ENCODE measurements around the gene GRM4. TPM values are rescaled to one million over a fixed set of nuclear protein-coding genes. Genes with fewer than 3 reads are reported as not detected.

The GRM4 gene
- total RNA-seq, 1 donor from 2014 or later, result 0.29 TPM

DNA sequence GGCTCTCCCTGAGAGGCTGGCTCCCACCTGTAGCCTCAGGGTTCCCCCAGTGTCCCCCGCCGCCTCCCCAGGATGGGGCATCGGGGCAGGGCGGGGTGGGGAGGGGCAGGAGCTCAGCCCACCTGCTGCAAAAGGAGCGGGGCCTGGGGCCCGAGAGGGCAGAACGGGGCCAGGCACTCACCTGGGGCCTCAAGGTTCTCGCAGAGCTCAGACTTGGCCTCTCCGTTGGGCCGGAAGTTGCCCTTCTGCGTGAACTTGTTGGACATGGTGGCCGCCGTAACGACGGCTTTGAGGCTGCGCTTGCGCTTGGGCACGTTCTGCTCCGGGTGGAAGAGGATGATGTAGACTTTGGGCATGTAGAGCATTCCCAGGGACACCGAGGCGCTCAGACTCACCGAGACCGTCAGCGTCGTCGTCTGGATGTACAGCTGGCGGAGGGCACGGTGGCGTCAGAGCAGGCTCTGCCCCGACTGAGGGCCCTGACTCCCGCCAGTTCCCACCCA lies 117.9 kb downstream of the GRM4 start:
- TF ChIP-seq, protein P1, sequence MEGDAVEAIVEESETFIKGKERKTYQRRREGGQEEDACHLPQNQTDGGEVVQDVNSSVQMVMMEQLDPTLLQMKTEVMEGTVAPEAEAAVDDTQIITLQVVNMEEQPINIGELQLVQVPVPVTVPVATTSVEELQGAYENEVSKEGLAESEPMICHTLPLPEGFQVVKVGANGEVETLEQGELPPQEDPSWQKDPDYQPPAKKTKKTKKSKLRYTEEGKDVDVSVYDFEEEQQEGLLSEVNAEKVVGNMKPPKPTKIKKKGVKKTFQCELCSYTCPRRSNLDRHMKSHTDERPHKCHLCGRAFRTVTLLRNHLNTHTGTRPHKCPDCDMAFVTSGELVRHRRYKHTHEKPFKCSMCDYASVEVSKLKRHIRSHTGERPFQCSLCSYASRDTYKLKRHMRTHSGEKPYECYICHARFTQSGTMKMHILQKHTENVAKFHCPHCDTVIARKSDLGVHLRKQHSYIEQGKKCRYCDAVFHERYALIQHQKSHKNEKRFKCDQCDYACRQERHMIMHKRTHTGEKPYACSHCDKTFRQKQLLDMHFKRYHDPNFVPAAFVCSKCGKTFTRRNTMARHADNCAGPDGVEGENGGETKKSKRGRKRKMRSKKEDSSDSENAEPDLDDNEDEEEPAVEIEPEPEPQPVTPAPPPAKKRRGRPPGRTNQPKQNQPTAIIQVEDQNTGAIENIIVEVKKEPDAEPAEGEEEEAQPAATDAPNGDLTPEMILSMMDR (IDR thresholded peaks at IDR 0.05), result no peak
- Histone ChIP-seq H3K4me1 (no peaks in the 10 kb centered on the region), H3K36me3 (no peaks in the 10 kb centered on the region), H3K27ac (no peak overlapping the region), H3K4me3 (no peak overlapping the region), H3K9me3 (no peaks in the 10 kb centered on the region), H3K27me3 (no peaks in the 10 kb centered on the region)
- intact Hi-C loops (cut with DNase I), result loop anchor here (5.0 kb wide), 1 partner anchor 256 kb away; no protein-coding TSS in a partner anchor
- ATAC-seq (no peak), DNase-seq (no peak)

DNA sequence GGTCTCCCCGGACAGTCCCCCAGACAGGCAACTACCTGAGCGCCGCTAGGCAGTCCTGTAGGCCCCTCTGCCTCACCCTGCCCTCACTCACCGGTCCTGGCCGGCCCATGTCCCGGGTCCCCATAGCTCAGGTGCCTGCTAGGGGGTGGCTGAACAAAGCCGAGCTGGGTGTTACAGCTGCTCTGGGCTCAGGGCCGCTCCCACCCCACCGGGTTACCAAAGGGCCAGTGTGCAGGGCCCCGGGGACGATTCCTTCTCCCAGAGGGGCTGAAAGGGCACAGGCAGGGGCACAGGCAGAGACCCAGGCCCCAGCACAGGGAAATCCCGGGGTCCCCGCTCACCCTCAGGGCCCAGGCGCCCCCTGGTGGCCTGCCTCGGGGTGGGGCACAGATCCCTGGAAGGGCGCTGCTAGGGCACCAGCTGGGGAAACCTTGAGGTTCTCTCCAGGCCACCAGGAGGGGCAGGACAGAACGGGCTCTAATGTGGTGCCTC lies 118.4 kb downstream of the GRM4 start:
- peak; percentile 75 for DNase-seq
- H3K4me1 ChIP-seq, result no peaks in the 10 kb centered on the region
- TF ChIP-seq, protein P1 (IDR thresholded peaks at IDR 0.05), result peak; percentile 78
- H3K36me3 ChIP-seq, result no peaks in the 10 kb centered on the region
- no peaks in the 10 kb centered on the region for H3K9me3 ChIP-seq
- peaks cover 2% of the 10 kb centered on the region for H3K27me3 ChIP-seq
- peak; percentile 59 for ATAC-seq
- H3K27ac ChIP-seq, result no peak overlapping the region
- no peak overlapping the region for H3K4me3 ChIP-seq
- intact Hi-C loops (cut with DNase I), result loop anchor here (5.0 kb wide), 1 partner anchor 255 kb away; no protein-coding TSS in a partner anchor

DNA sequence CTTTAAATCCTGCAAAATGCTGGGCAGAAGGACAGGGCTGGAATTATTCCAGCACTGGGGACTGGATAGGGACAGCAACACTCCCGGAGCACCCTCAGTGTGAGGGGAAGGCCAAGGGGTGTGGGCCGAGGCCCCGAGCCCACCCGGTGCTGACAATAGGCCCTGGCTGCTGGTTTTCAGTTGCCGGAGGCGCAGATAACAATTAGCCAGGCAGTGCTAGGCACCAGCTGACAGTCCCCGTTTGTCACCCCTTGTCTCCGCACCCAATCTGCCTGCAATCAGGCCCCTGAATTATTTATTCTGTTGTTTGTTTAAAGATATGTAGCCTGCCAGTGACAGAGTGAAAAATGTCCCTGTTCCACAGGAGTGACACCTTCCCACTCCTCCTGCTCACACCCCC lies 120.0 kb downstream of the GRM4 start:
- DNase-seq (no peak), ATAC-seq (no peak)
- Histone ChIP-seq H3K4me1 (no peaks in the 10 kb centered on the region), H3K4me3 (no peak overlapping the region), H3K9me3 (no peaks in the 10 kb centered on the region), H3K36me3 (no peaks in the 10 kb centered on the region), H3K27me3 (peaks cover 3% of the 10 kb centered on the region), H3K27ac (no peak overlapping the region)
- intact Hi-C loops (cut with DNase I), result loop anchor here (5.0 kb wide), 1 partner anchor 254 kb away; no protein-coding TSS in a partner anchor
- TF ChIP-seq, protein P1 (IDR thresholded peaks at IDR 0.05), result no peak

DNA sequence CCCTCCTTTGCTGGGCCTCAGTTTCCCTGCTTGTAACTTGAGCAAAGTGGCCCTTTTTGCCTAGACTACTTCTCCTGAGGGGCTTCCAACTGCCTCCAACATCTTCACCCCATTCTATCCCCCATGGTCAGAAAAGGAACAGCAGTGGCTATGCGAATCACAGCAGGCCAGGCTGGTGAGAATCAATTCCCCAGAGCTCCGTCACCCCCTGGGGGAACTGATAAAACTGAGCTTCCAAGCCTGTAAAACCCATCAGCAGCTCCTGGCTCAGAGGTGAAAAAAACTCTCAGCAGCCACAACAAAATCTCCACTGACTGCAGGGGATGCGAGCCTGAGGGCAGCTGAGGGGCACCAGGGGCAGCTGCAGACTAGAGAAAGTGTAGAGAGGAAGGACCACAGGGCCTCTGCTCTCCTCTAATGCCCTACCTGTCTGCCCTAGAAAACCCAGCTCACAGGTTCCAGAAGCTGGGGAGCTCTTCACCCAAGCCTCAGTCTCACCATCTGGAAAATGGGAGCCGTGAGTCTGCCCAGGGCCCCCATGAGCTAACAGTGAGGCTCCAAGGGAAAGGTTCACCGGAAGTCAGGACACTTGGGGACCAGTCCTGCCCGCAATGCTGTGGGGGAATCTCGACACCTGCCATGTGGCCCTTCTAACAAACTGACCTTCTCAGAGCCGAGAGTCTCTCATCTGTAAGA lies 120.6 kb downstream of the GRM4 start:
- H3K4me3 ChIP-seq, result no peak overlapping the region
- no peak overlapping the region for H3K27ac ChIP-seq
- TF ChIP-seq, protein P1 (IDR thresholded peaks at IDR 0.05), result no peak
- H3K27me3 ChIP-seq, result peaks cover 3% of the 10 kb centered on the region
- ATAC-seq (no peak), DNase-seq (no peak)
- H3K36me3 ChIP-seq, result no peaks in the 10 kb centered on the region
- intact Hi-C loops (cut with DNase I), result loop anchor here (5.0 kb wide), 1 partner anchor 253 kb away; no protein-coding TSS in a partner anchor
- H3K9me3 ChIP-seq, result no peaks in the 10 kb centered on the region
- H3K4me1 ChIP-seq, result no peaks in the 10 kb centered on the region

DNA sequence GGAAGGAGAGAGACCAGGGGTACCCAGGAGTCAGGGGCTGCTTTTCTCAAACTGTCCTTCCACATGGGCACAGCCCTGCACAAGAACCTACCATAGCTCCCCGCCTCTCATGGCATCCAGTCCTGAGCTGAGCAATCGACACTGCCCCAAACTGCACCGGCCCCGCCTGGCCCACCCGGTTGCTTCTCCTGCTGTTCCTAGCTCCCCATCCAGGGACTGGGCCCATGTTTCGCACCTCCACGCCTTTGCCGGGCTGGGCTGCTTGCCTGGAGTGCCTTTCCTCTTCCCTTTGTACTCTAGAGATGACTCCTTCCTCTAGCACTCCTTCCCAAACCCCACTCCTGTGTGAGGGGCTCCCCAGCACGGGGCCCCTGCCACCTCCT lies 123.0 kb downstream of the GRM4 start:
- Histone ChIP-seq H3K27ac (no peak overlapping the region), H3K4me3 (no peak overlapping the region), H3K4me1 (no peaks in the 10 kb centered on the region), H3K9me3 (no peaks in the 10 kb centered on the region), H3K36me3 (no peaks in the 10 kb centered on the region), H3K27me3 (peaks cover 3% of the 10 kb centered on the region)
- intact Hi-C loops (cut with DNase I), result no loop called here
- DNase-seq (no peak), ATAC-seq (no peak)
- TF ChIP-seq, protein P1 (IDR thresholded peaks at IDR 0.05), result no peak

Measured in upper lobe of right lung (tissue), 1 donor.